ENCODE results near the gene NFKBIE. TPM values are rescaled to one million over a fixed set of nuclear protein-coding genes. Genes with fewer than 3 reads are reported as not detected.
A peak's percentile ranks its signal among the peaks of the same experiment; 100 is the strongest.

Gene NFKBIE
- total RNA-seq, 1 donor from 2014 or later = 11.1 TPM

DNA sequence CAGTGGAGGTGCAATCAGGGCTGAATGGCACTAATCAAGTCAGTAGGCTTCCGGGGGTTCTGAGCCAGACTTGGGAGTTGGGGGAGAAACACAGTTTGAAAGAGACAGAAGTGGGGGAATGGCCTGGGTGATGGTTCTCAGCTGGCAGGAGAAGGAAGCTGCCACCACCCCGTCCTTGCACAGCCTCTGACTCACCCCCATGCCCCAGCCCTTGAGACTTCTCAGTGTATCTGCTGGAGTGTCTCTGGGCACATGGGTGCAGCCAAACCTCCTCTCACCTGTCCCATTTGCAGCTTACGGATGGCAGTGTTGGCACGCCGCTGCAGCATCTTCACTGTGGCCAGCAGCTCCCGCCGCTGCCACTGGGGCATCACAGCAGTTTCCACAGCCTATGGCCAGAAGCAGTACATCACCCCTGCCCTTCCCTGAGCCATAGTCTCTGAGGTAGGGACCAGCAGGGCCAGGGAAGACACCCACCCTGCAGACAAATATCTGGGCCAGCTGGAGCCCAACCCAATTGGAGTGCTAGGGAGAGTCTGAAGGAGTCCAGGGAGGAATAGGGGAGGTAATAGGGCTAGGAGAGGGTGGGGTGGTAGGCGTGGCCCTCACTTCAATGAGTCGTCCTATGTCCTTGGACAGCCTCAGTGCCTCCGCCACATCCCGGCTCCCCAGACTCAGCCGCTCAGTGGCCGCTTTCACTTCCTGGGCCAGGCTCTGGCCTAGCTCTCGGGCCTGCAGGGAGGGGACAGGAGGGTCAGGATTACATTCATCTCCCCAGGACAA lies 36.6 kb upstream of the NFKBIE start:
- peaks cover 20% of the 10 kb centered on the region for H3K27me3 Mint-ChIP-seq (ENCODE audit: unreplicated experiment)
- TF ChIP-seq CTCF (IDR thresholded peaks at IDR 0.05) = no peak
- no peak overlapping the region for H3K27ac Mint-ChIP-seq (ENCODE audit: unreplicated experiment)

DNA sequence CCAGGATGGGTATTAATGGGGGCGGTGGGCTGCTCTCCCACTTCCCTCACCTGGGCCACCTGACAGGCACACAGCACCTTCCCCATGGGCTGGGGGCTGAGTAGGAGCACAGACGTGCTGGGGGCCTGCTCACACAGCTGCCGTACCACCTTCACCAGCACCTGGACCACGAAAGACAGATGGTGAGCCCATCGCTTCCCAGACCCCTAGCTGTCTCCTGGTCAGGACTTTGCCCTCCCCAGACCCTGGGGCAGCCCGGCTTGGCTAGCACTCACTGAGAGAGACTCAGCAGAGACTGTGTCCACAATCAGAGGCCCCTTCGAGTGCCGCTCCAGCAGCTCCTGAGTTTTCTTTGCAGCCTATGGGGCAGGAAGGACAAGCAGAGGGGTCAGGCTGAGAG lies 35.8 kb upstream of the NFKBIE start:
- no peak for DNase-seq (ENCODE audit: extremely low spot score, unreplicated experiment)
- H3K27me3 Mint-ChIP-seq (ENCODE audit: unreplicated experiment) = peaks cover 29% of the 10 kb centered on the region
- no peak overlapping the region for H3K4me3 Mint-ChIP-seq (ENCODE audit: unreplicated experiment)
- H3K9me3 Mint-ChIP-seq (ENCODE audit: unreplicated experiment) = no peaks in the 10 kb centered on the region
- H3K36me3 Mint-ChIP-seq (ENCODE audit: unreplicated experiment) = peaks cover 37% of the 10 kb centered on the region
- TF ChIP-seq CTCF (IDR thresholded peaks at IDR 0.05) = no peak
- H3K4me1 Mint-ChIP-seq (ENCODE audit: unreplicated experiment) = peaks cover 7% of the 10 kb centered on the region
- H3K27ac Mint-ChIP-seq (ENCODE audit: unreplicated experiment) = no peak overlapping the region

More for the DNA sequence above, 36.6 kb upstream of the NFKBIE start:
- no peak for DNase-seq (ENCODE audit: extremely low spot score, unreplicated experiment)
- Mint-ChIP-seq H3K4me1 (ENCODE audit: unreplicated experiment) (peaks cover 7% of the 10 kb centered on the region), H3K9me3 (ENCODE audit: unreplicated experiment) (no peaks in the 10 kb centered on the region), H3K36me3 (ENCODE audit: unreplicated experiment) (peaks cover 37% of the 10 kb centered on the region), H3K4me3 (ENCODE audit: unreplicated experiment) (no peak overlapping the region)

GRCh38 chr6:44300292-44300823 lies 35.0 kb upstream of the NFKBIE start:
- Mint-ChIP-seq H3K4me3 (ENCODE audit: unreplicated experiment) (no peak overlapping the region), H3K36me3 (ENCODE audit: unreplicated experiment) (peaks cover 31% of the 10 kb centered on the region), H3K27ac (ENCODE audit: unreplicated experiment) (no peak overlapping the region), H3K9me3 (ENCODE audit: unreplicated experiment) (no peaks in the 10 kb centered on the region), H3K4me1 (ENCODE audit: unreplicated experiment) (peaks cover 7% of the 10 kb centered on the region), H3K27me3 (ENCODE audit: unreplicated experiment) (peaks cover 34% of the 10 kb centered on the region)
- no peak for TF ChIP-seq CTCF (IDR thresholded peaks at IDR 0.05)
- no peak for DNase-seq (ENCODE audit: extremely low spot score, unreplicated experiment)

DNA sequence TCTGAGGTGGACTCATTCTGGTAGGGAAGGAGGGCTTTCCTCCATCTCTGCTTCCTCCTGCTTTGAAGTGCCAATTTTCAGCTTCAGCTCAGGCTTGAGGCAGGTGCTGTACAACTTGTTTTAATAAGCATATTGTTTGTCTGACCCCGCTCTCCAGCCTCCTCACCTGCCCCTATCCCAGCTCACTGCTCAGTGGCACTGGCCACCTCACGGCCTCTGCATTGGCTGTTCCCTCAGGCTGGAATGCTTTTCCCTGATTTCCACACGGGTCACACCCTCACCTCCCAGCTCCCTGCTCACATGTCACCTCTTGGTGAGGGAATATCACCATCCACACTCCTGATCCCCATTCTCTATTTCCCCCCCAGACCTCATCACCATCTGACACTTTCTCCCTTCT lies 33.5 kb upstream of the NFKBIE start:
- no peak for DNase-seq (ENCODE audit: extremely low spot score, unreplicated experiment)
- TF ChIP-seq CTCF (IDR thresholded peaks at IDR 0.05) = no peak
- Mint-ChIP-seq H3K4me1 (ENCODE audit: unreplicated experiment) (peaks cover 7% of the 10 kb centered on the region), H3K9me3 (ENCODE audit: unreplicated experiment) (no peaks in the 10 kb centered on the region), H3K4me3 (ENCODE audit: unreplicated experiment) (no peak overlapping the region), H3K27me3 (ENCODE audit: unreplicated experiment) (peaks cover 45% of the 10 kb centered on the region), H3K36me3 (ENCODE audit: unreplicated experiment) (peaks cover 28% of the 10 kb centered on the region), H3K27ac (ENCODE audit: unreplicated experiment) (no peak overlapping the region)

- Mint-ChIP-seq H3K27ac (ENCODE audit: unreplicated experiment) (no peak overlapping the region), H3K4me1 (ENCODE audit: unreplicated experiment) (peaks cover 7% of the 10 kb centered on the region), H3K36me3 (ENCODE audit: unreplicated experiment) (peaks cover 21% of the 10 kb centered on the region), H3K27me3 (ENCODE audit: unreplicated experiment) (peaks cover 49% of the 10 kb centered on the region), H3K4me3 (ENCODE audit: unreplicated experiment) (peak overlapping the region; percentile 53), H3K9me3 (ENCODE audit: unreplicated experiment) (no peaks in the 10 kb centered on the region)
- TF ChIP-seq CTCF (IDR thresholded peaks at IDR 0.05) = no peak
- DNase-seq (ENCODE audit: extremely low spot score, unreplicated experiment) = no peak
Measured at GRCh38 chr6:44298055-44298803, 32.9 kb upstream of the NFKBIE start.

Measured in osteocyte (in vitro differentiated cells).